Putamen (tissue), 1 donor: ENCODE data around the gene PRKD2.
"Not testable (repeated sequence)": the region's sequence is repeated elsewhere in the genome, so short reads cannot be mapped to it uniquely, and the experiment has no call there.

Source experiments
- DNase-seq: peaks from one replicate; pipeline ENCODE4 v3.0.0-alpha.2; 2016; ENCODE audit warnings: low spot score

PRKD2 gene

GRCh38 chr19:46631481-46631880, 85.4 kb downstream of the PRKD2 start:
- no peak for DNase-seq

- DNase-seq: no peak
Observed at GRCh38 chr19:46630586-46631205, 86.2 kb downstream of the PRKD2 start.

GRCh38 chr19:46629546-46630025, 87.3 kb downstream of the PRKD2 start:
- DNase-seq: no peak

GRCh38 chr19:46628970-46629369, 87.9 kb downstream of the PRKD2 start:
- not testable (repeated sequence) for DNase-seq

GRCh38 chr19:46626446-46626845, 90.5 kb downstream of the PRKD2 start:
- DNase-seq: no peak

- DNase-seq: no peak
Observed at GRCh38 chr19:46625731-46626130, 91.2 kb downstream of the PRKD2 start.

GRCh38 chr19:46624958-46625661, 91.8 kb downstream of the PRKD2 start, which contains the start of gene PTGIR:
PTGIR (minus strand) TSS chr19:46625089; CDS start chr19:46624225, 864 bp downstream.
- DNase-seq: no peak
